ENCODE data around the gene DENND2C. TPM values are rescaled to one million over a fixed set of nuclear protein-coding genes. Genes with fewer than 3 reads are reported as not detected.

The DENND2C gene
- total RNA-seq, 1 experiment from 2014 or later, result 1.3 TPM

GRCh38 chr1:114638910-114639309 is 30.9 kb downstream of the DENND2C start:
- no TSS peak for BruUV-seq (replicated peaks)
- no peaks in the 10 kb centered on the region for H3K9me3 Mint-ChIP-seq (ENCODE audit: low read depth, unreplicated experiment)
- H3K27me3 Mint-ChIP-seq (ENCODE audit: unreplicated experiment), result no peaks in the 10 kb centered on the region
- no peak overlapping the region for H3K27ac Mint-ChIP-seq (ENCODE audit: unreplicated experiment)
- CTCF ChIA-PET, result interaction anchor here (0.7 kb wide), 1 partner anchor 583 kb away, joined by 3 read pairs; no protein-coding TSS in a partner anchor
- no peak overlapping the region for H3K4me3 Mint-ChIP-seq (ENCODE audit: low read depth, unreplicated experiment)
- intact Hi-C loops (cut with micrococcal nuclease; ENCODE audit: unreplicated experiment), result no loop called here
- no peak for DNase-seq
- no peaks in the 10 kb centered on the region for H3K36me3 Mint-ChIP-seq (ENCODE audit: insufficient read depth, unreplicated experiment)
- no peaks in the 10 kb centered on the region for H3K4me1 Mint-ChIP-seq (ENCODE audit: low read depth, unreplicated experiment)
- TF ChIP-seq, protein P1, sequence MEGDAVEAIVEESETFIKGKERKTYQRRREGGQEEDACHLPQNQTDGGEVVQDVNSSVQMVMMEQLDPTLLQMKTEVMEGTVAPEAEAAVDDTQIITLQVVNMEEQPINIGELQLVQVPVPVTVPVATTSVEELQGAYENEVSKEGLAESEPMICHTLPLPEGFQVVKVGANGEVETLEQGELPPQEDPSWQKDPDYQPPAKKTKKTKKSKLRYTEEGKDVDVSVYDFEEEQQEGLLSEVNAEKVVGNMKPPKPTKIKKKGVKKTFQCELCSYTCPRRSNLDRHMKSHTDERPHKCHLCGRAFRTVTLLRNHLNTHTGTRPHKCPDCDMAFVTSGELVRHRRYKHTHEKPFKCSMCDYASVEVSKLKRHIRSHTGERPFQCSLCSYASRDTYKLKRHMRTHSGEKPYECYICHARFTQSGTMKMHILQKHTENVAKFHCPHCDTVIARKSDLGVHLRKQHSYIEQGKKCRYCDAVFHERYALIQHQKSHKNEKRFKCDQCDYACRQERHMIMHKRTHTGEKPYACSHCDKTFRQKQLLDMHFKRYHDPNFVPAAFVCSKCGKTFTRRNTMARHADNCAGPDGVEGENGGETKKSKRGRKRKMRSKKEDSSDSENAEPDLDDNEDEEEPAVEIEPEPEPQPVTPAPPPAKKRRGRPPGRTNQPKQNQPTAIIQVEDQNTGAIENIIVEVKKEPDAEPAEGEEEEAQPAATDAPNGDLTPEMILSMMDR (IDR thresholded peaks at IDR 0.05; ENCODE audit: unreplicated experiment), result no peak

DNA sequence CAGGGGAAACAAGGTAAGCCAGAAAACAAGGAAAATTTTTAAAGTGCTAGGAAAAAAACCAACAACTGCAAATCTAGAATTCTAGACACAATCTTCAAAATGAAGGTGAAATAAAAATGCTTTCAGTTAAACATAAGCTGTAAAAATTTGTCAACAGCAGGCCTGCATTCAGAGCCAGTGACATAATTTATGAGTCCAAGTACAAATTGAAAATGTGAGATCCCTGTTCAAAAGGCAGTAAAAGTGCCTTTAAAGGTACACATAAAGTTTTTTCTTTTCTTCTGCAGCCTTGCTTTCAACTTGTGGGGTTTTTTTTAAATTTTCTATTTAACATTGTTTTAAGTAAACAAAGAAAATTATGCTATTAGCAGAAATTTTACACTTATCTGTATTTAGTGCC is 37.4 kb downstream of the DENND2C start:
- H3K27me3 Mint-ChIP-seq (ENCODE audit: unreplicated experiment), result no peaks in the 10 kb centered on the region
- H3K4me1 Mint-ChIP-seq (ENCODE audit: low read depth, unreplicated experiment), result no peaks in the 10 kb centered on the region
- H3K9me3 Mint-ChIP-seq (ENCODE audit: low read depth, unreplicated experiment), result no peaks in the 10 kb centered on the region
- H3K27ac Mint-ChIP-seq (ENCODE audit: unreplicated experiment), result no peak overlapping the region
- no peak overlapping the region for H3K4me3 Mint-ChIP-seq (ENCODE audit: low read depth, unreplicated experiment)
- TF ChIP-seq, protein P1 (IDR thresholded peaks at IDR 0.05; ENCODE audit: unreplicated experiment), result no peak
- intact Hi-C loops (cut with micrococcal nuclease; ENCODE audit: unreplicated experiment), result no loop called here
- no peaks in the 10 kb centered on the region for H3K36me3 Mint-ChIP-seq (ENCODE audit: insufficient read depth, unreplicated experiment)
- no peak for DNase-seq
- BruUV-seq (replicated peaks), result no TSS peak
- CTCF ChIA-PET, result no interaction called here

DNA sequence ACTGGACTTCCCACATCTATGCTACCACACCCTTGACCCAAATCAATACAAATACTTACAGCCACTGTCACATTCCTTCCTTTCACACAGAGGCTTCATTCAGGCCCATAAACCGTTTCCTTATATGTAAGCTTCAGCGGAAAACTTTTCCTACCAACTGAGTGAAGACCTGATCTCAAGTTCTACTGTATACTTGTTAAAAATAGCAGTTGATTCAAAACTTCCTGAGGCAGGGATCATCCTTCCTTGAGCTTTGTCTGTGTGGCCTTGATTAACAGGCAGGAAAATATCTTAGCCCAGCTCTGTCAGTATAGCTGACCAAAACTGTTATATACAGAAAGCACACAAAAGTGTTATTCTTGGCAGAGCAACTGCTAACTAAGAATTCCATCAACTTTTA is 42.7 kb downstream of the DENND2C start:
- intact Hi-C loops (cut with micrococcal nuclease; ENCODE audit: unreplicated experiment), result loop anchor here (5.0 kb wide), 1 partner anchor 370 kb away; no protein-coding TSS in a partner anchor
- CTCF ChIA-PET, result interaction anchor here (0.6 to 0.7 kb wide), 3 partner anchors 92 to 892 kb away, joined by 3 to 5 read pairs (median 3); no protein-coding TSS in a partner anchor
- peak; percentile 4 for DNase-seq
- Mint-ChIP-seq H3K27me3 (ENCODE audit: unreplicated experiment) (no peaks in the 10 kb centered on the region), H3K9me3 (ENCODE audit: low read depth, unreplicated experiment) (no peaks in the 10 kb centered on the region), H3K36me3 (ENCODE audit: insufficient read depth, unreplicated experiment) (peaks cover 3% of the 10 kb centered on the region), H3K4me1 (ENCODE audit: low read depth, unreplicated experiment) (peaks cover 11% of the 10 kb centered on the region), H3K4me3 (ENCODE audit: low read depth, unreplicated experiment) (no peak overlapping the region), H3K27ac (ENCODE audit: unreplicated experiment) (peak overlapping the region; percentile 30)
- TF ChIP-seq, protein P1 (IDR thresholded peaks at IDR 0.05; ENCODE audit: unreplicated experiment), result no peak
- no TSS peak for BruUV-seq (replicated peaks)

DNA sequence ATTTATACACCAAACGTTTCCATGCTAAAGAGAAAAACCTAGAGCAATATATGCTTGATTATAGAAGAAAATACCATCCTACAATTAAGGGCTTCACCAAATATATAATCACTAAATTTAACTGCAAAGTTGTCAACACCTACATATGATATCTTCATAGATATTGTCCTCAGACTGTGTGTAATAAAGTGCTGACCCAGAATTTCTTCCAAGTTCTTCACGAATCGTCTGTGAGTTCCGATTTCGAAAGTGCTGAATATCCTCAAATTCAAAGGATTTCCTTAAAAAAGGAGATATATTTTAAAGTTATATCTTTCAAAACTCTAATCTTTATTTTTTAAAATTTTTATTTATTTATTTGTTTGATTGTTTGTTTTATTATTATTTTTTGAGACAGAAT is 46.5 kb downstream of the DENND2C start:
- BruUV-seq (replicated peaks), result no TSS peak
- no peak overlapping the region for H3K27ac Mint-ChIP-seq (ENCODE audit: unreplicated experiment)
- H3K27me3 Mint-ChIP-seq (ENCODE audit: unreplicated experiment), result no peaks in the 10 kb centered on the region
- TF ChIP-seq, protein P1 (IDR thresholded peaks at IDR 0.05; ENCODE audit: unreplicated experiment), result no peak
- H3K36me3 Mint-ChIP-seq (ENCODE audit: insufficient read depth, unreplicated experiment), result peaks cover 3% of the 10 kb centered on the region
- CTCF ChIA-PET, result no interaction called here
- DNase-seq, result no peak
- no peak overlapping the region for H3K4me3 Mint-ChIP-seq (ENCODE audit: low read depth, unreplicated experiment)
- no peaks in the 10 kb centered on the region for H3K9me3 Mint-ChIP-seq (ENCODE audit: low read depth, unreplicated experiment)
- intact Hi-C loops (cut with micrococcal nuclease; ENCODE audit: unreplicated experiment), result no loop called here
- H3K4me1 Mint-ChIP-seq (ENCODE audit: low read depth, unreplicated experiment), result peaks cover 11% of the 10 kb centered on the region

Measured in Calu3 (cell line).